ENCODE measurements around the gene TOMM70. TPM values are rescaled to one million over a fixed set of nuclear protein-coding genes. Genes with fewer than 3 reads are reported as not detected.

TOMM70 gene
- total and polyA plus RNA-seq, 2 of the 8 experiments (the other 6 are each of a cell fraction or from before 2014, with no cell fraction given) = 10.9 to 52.1 TPM

- no peak overlapping the region for H2AK5ac ChIP-seq (ENCODE audit: low read depth, low read length)
- no peak overlapping the region for H3K56ac ChIP-seq (replicated peaks; ENCODE audit: insufficient read length, low read depth, low read length)
- H3K4ac ChIP-seq (replicated peaks; ENCODE audit: insufficient read length, low read depth, low read length) = no peak overlapping the region
- DNase-seq (ENCODE audit: low read depth in 1 of 2, low spot score in 2 of 2) (no peak), FAIRE-seq (no peak)
- H2AFZ ChIP-seq (ENCODE audit: low read length) = no peak overlapping the region
- H4K5ac ChIP-seq (ENCODE audit: insufficient read length, low read depth, low read length) = no peak overlapping the region
- H3K23me2 ChIP-seq (ENCODE audit: low read depth, low read length) = no peaks in the 10 kb centered on the region
- H4K8ac ChIP-seq (ENCODE audit: extremely low read depth, insufficient read depth, low read length) = no peak overlapping the region
- no peaks in the 10 kb centered on the region for H3K79me2 ChIP-seq (ENCODE audit: control insufficient read depth in 1 of 2, insufficient read depth in 2 of 2, low read length in 2 of 2)
- H4K20me1 ChIP-seq (replicated peaks in 1 of 2; ENCODE audit: control insufficient read depth in 1 of 2, insufficient read depth in 2 of 2, low read length in 2 of 2) = no peaks in the 10 kb centered on the region
- H4K91ac ChIP-seq (replicated peaks; ENCODE audit: insufficient read length, low read length) = no peak overlapping the region
- H2BK120ac ChIP-seq (replicated peaks; ENCODE audit: low read depth, low read length) = no peak overlapping the region
- H3K9me3 ChIP-seq (ENCODE audit: insufficient read depth in 2 of 2, low read depth in 1 of 2, low read length in 1 of 2) = no peaks in the 10 kb centered on the region
- ChIA-PET CTCF (ENCODE audit: partially characterized antibody) (no interaction called here), POLR2A (ENCODE audit: partially characterized antibody) (no interaction called here)
- no peak overlapping the region for H3K9ac ChIP-seq (replicated peaks in 1 of 4; ENCODE audit: extremely low read depth in 1 of 4, low read depth in 3 of 4, low read length in 3 of 4)
- H2BK12ac ChIP-seq (ENCODE audit: low read depth, low read length) = no peak overlapping the region
- no peak overlapping the region for H3K14ac ChIP-seq (ENCODE audit: insufficient read length)
- 93% methylated on average over 2 of the region's 2 CpGs; no CpG with 5 or more reads in 1 of the 2 experiments for WGBS, 2 experiments (ENCODE audit: extremely low coverage in 1 of 2, insufficient coverage in 1 of 2, insufficient read length in 1 of 2, insufficient replicate concordance in 2 of 2, low coverage in 1 of 2, low lambda C conversion rate in 2 of 2, missing lambda C conversion rate in 1 of 2)
- H3K4me3 ChIP-seq (ENCODE audit: extremely low read depth in 1 of 4, insufficient read depth in 2 of 4, low read depth in 3 of 4, low read length in 4 of 4) = no peak overlapping the region
- no peak overlapping the region for H2BK20ac ChIP-seq (ENCODE audit: low read length)
- no peak overlapping the region for H3K4me2 ChIP-seq (ENCODE audit: insufficient read depth in 1 of 2, low read depth in 2 of 2, low read length in 2 of 2)
- no peak overlapping the region for H3K23ac ChIP-seq (ENCODE audit: insufficient read length)
- no peak overlapping the region for H3K27ac ChIP-seq (ENCODE audit: low read depth, low read length)
- no peak overlapping the region for H3K18ac ChIP-seq (ENCODE audit: extremely low read depth, low read length)
- H3K79me1 ChIP-seq (ENCODE audit: low read depth, low read length) = no peaks in the 10 kb centered on the region
- no peak overlapping the region for H2BK15ac ChIP-seq (ENCODE audit: low read length)
- no peak overlapping the region for H2BK5ac ChIP-seq (ENCODE audit: low read depth, low read length)
- no peaks in the 10 kb centered on the region for H3K27me3 ChIP-seq (replicated peaks in 1 of 4; ENCODE audit: control insufficient read depth in 3 of 4, extremely low read depth in 1 of 4, insufficient read depth in 3 of 4, low read length in 3 of 4)
- H3K36me3 ChIP-seq (ENCODE audit: control insufficient read depth in 2 of 4, insufficient read depth in 4 of 4, low read length in 3 of 4) = no peaks in the 10 kb centered on the region; a peak in 2 of 8 replicates
- no peaks in the 10 kb centered on the region for H3K4me1 ChIP-seq (replicated peaks in 1 of 4; ENCODE audit: control insufficient read depth in 3 of 4, insufficient read depth in 4 of 4, low read length in 3 of 4)
- TF ChIP-seq ZNF274 (IDR thresholded peaks at IDR 0.05; ENCODE audit: borderline replicate concordance, extremely low read depth, low read length) (no peak), SP1 (IDR thresholded peaks at IDR 0.05; ENCODE audit: low read depth, low read length) (no peak), TBP (IDR thresholded peaks at IDR 0.05; ENCODE audit: low read depth, low read length) (no peak), BRCA1 (IDR thresholded peaks at IDR 0.05; ENCODE audit: low read depth, low read length) (no peak), EP300 (IDR thresholded peaks at IDR 0.05; ENCODE audit: borderline replicate concordance in 1 of 2, low read depth in 2 of 2, low read length in 2 of 2) (no peak), TEAD4 (IDR thresholded peaks at IDR 0.05; ENCODE audit: low read depth, low read length) (no peak), TCF12 (IDR thresholded peaks at IDR 0.05; ENCODE audit: low read depth, low read length) (no peak)
Observed at GRCh38 chr3:100429187-100429716, 28.4 kb upstream of the TOMM70 start.

Data from H1 (cell line).